HCT116 (cell line): ENCODE results near the gene TTC9.

Source experiments
- CEBPB ChIP-seq: IDR thresholded peaks from 2 replicates; pipeline ENCODE4 v1.6.1; 2012; ENCODE audit warnings: low read depth
- EZH2 ChIP-seq: fragments of 200-600 bp; sonication (generic); IDR thresholded peaks from 2 replicates; pipeline ENCODE4 v1.6.1; 2017; ENCODE audit warnings: antibody characterized with exemption, mixed run types
- JUND ChIP-seq: IDR thresholded peaks from 2 replicates; pipeline ENCODE4 v1.6.1; 2012
- POLR2A ChIP-seq: IDR thresholded peaks from 2 replicates; pipeline ENCODE4 v1.7.0; 2011; ENCODE audit warnings: borderline replicate concordance; ENCODE audit not compliant: insufficient read depth, insufficient read length; ENCODE audit errors: extremely low read depth
- TF ChIP-seq, protein P1 (sequence below), 3 experiments: fragments of 200-600 bp in 1 of 3; sonication (generic) in 1 of 3; IDR thresholded peaks in 2 of 3; conservative IDR thresholded peaks in 1 of 3; 2 replicates each; pipeline ENCODE4 v1.5.1; 2012 to 2017; ENCODE audit warnings: low read depth in 2 of 3, low read length in 2 of 3, antibody characterized with exemption in 1 of 3, borderline replicate concordance in 1 of 3, control low read depth in 1 of 3, mild to moderate bottlenecking in 1 of 3, mixed read lengths in 1 of 3, mixed run types in 1 of 3, moderate library complexity in 1 of 3; ENCODE audit not compliant: insufficient read depth in 1 of 3

DNA sequence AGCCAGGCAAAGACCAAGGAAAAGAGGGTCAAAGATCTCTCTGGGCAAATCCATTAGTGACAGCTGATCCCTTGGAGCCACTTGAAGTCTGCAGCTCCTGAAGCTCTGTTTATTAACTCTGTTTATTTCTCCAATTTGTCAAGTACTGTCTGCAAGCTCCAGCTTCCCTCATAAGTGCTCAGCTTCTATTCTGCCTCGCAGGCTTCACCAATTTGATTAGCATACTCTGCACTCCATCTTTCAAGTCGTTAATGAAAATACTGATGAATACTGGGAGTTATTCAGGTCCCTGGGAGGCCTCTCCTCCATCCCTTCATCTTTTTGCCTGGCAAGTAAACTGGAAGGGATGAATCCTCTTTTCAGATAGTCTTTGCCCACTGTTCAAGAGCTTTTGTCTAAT lies 54.3 kb downstream of the TTC9 start:
- TF ChIP-seq JUND (no peak), EZH2 (no peak), CEBPB (no peak), POLR2A (no peak)
- TF ChIP-seq, protein P1, sequence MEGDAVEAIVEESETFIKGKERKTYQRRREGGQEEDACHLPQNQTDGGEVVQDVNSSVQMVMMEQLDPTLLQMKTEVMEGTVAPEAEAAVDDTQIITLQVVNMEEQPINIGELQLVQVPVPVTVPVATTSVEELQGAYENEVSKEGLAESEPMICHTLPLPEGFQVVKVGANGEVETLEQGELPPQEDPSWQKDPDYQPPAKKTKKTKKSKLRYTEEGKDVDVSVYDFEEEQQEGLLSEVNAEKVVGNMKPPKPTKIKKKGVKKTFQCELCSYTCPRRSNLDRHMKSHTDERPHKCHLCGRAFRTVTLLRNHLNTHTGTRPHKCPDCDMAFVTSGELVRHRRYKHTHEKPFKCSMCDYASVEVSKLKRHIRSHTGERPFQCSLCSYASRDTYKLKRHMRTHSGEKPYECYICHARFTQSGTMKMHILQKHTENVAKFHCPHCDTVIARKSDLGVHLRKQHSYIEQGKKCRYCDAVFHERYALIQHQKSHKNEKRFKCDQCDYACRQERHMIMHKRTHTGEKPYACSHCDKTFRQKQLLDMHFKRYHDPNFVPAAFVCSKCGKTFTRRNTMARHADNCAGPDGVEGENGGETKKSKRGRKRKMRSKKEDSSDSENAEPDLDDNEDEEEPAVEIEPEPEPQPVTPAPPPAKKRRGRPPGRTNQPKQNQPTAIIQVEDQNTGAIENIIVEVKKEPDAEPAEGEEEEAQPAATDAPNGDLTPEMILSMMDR (IDR thresholded peaks at IDR 0.05 in 2 of 3, conservative IDR thresholded peaks at IDR 0.05 in 1 of 3; ENCODE audit: borderline replicate concordance in 1 of 3, insufficient read depth in 1 of 3, low read depth in 2 of 3, low read length in 2 of 3), result no peak
